Measurements from ENCODE around the gene MBL2.

Gene MBL2

DNA sequence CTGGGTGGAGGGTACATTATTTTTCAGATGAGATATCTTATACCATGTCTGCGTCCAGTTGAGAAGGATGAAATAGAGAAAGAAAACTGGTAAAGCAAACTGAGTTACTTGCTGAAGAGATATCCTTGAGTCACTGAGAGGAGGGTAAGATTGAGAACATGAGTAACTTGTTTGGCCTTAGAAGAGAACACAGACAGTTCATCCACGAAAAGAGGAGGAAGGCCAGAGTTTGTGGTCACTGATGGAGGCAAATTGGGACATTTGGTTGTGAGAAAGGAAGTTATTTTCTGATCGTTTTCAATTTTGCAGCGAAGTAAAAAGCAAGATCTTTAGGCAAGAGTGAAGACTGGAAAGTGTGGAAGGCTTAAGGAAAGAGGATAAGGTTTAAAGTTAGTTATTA lies 15.6 kb downstream of the MBL2 start:
- Histone ChIP-seq H3K9me3 (ENCODE audit: control insufficient read depth, low read length) (no peaks in the 10 kb centered on the region), H3K36me3 (ENCODE audit: control insufficient read depth, insufficient read depth, low read length) (no peaks in the 10 kb centered on the region), H3K27me3 (ENCODE audit: control insufficient read depth, insufficient read depth, low read length, poor library complexity, severe bottlenecking) (no peaks in the 10 kb centered on the region), H3K4me3 (ENCODE audit: insufficient read depth, low read depth, low read length) (no peak overlapping the region), H3K27ac (ENCODE audit: insufficient read depth, low read depth, low read length, poor library complexity, severe bottlenecking) (no peak overlapping the region), H3K4me1 (ENCODE audit: control insufficient read depth, insufficient read depth, low read length) (no peaks in the 10 kb centered on the region)
- 90 to 94% methylated on average over 4 of the region's 4 CpGs for WGBS, 2 experiments

DNA sequence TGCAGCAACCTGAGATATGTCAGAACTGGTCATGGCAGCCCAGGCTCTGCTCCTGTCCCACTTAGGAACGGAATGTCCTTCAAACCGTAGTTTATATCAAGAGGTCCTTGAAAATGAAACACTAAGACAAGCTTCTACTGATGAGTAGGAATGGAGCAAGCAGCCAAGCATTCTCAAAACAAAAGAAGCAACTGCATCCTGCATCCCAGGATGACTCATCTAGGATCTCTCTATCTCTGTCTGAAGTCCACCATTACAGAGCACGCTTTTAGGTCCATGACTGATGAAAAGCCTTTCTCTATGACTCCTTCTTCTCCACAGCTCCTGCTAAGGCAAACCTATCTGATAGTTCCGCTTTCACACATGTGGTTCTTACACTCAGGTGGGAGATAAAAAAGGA lies 16.3 kb downstream of the MBL2 start:
- 92 to 94% methylated on average over 3 to 4 of the region's 4 CpGs for WGBS, 2 experiments
- H3K4me3 ChIP-seq (ENCODE audit: insufficient read depth, low read depth, low read length) = no peak overlapping the region
- no peaks in the 10 kb centered on the region for H3K27me3 ChIP-seq (ENCODE audit: control insufficient read depth, insufficient read depth, low read length, poor library complexity, severe bottlenecking)
- no peaks in the 10 kb centered on the region for H3K4me1 ChIP-seq (ENCODE audit: control insufficient read depth, insufficient read depth, low read length)
- H3K36me3 ChIP-seq (ENCODE audit: control insufficient read depth, insufficient read depth, low read length) = no peaks in the 10 kb centered on the region
- H3K9me3 ChIP-seq (ENCODE audit: control insufficient read depth, low read length) = no peaks in the 10 kb centered on the region
- H3K27ac ChIP-seq (ENCODE audit: insufficient read depth, low read depth, low read length, poor library complexity, severe bottlenecking) = no peak overlapping the region

DNA sequence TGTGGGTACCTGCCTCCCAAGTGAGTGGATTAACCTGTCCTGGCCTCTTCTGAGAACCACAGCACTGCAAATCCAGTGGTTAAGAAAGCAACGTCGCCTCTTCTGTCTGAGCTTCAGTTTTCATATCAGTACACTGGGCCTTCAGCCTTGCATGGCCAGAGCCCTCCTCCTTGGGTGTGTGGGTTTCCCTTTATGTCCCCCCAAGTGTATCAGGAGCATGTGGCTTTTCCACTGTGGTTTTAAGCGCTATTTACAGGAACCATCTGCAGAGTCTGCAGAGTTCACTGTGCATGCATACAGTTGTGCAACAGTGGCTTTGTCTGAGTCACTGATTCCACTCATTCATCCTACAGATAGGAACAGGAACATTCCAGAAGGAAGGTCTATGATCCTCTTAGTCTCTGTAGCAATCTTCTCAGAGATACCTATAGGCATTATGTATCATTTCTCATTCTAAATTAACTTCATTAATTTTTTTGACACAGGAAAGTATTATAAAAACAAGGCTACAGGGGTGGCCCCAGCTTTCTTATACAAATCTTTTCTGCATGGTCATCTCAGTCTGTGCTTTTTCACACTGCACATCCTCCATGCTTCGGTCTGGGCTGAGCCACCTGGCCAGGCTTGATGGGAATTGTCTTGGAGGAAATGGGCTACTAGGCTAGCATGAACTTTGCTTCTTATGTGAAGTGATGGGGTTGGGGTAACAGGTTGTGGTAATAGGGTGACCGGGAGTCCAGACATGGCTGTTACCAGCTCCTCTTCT lies 17.1 kb downstream of the MBL2 start:
- Histone ChIP-seq H3K4me3 (ENCODE audit: insufficient read depth, low read depth, low read length) (no peak overlapping the region), H3K27ac (ENCODE audit: insufficient read depth, low read depth, low read length, poor library complexity, severe bottlenecking) (no peak overlapping the region), H3K27me3 (ENCODE audit: control insufficient read depth, insufficient read depth, low read length, poor library complexity, severe bottlenecking) (no peaks in the 10 kb centered on the region), H3K4me1 (ENCODE audit: control insufficient read depth, insufficient read depth, low read length) (no peaks in the 10 kb centered on the region), H3K36me3 (ENCODE audit: control insufficient read depth, insufficient read depth, low read length) (no peaks in the 10 kb centered on the region), H3K9me3 (ENCODE audit: control insufficient read depth, low read length) (no peaks in the 10 kb centered on the region)
- WGBS, 2 experiments = 96% methylated on average over 4 to 5 of the region's 5 CpGs

DNA sequence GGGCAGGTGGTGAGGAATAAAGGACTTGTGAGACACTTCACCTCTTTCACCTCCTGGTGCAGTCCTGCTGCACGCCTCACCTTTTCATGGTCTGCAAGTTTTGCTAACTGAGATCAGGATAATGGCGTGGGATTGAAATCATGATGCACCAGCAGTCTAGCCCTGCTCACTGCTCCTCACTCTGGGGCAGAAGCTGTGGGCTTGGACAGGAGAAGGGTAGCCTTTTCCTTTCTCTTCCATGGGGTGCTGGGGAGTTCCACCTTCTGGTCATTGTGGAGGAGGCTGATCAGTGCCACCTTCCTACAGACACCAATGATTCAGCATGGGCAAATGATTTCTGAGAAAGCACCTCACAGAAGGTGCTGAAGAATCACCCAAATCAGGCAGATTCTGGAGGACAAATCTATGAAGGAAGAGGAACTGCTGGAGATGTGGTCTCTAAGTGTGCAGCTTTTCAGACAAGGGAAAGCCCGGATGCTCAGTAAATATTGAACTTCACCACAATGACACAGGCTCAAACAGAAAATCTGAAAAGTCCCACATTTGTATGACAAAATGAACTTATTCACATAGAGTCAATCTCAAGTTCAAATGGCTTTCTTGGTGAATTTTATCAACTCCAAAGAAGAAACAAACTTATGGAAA lies 19.7 kb downstream of the MBL2 start:
- no peaks in the 10 kb centered on the region for H3K27me3 ChIP-seq (ENCODE audit: control insufficient read depth, insufficient read depth, low read length, poor library complexity, severe bottlenecking)
- no peaks in the 10 kb centered on the region for H3K9me3 ChIP-seq (ENCODE audit: control insufficient read depth, low read length)
- 93% methylated on average over 3 of the region's 3 CpGs for WGBS, 2 experiments

GRCh38 chr10:52752261-52752660 lies 20.3 kb downstream of the MBL2 start:
- Histone ChIP-seq H3K4me3 (ENCODE audit: insufficient read depth, low read depth, low read length) (no peak overlapping the region), H3K27ac (ENCODE audit: insufficient read depth, low read depth, low read length, poor library complexity, severe bottlenecking) (no peak overlapping the region), H3K9me3 (ENCODE audit: control insufficient read depth, low read length) (no peaks in the 10 kb centered on the region), H3K27me3 (ENCODE audit: control insufficient read depth, insufficient read depth, low read length, poor library complexity, severe bottlenecking) (no peaks in the 10 kb centered on the region), H3K4me1 (ENCODE audit: control insufficient read depth, insufficient read depth, low read length) (no peaks in the 10 kb centered on the region), H3K36me3 (ENCODE audit: control insufficient read depth, insufficient read depth, low read length) (no peaks in the 10 kb centered on the region)
- 85 to 93% methylated on average over 1 of the region's 1 CpG for WGBS, 2 experiments

More for the DNA sequence above, 19.7 kb downstream of the MBL2 start:
- no peaks in the 10 kb centered on the region for H3K4me1 ChIP-seq (ENCODE audit: control insufficient read depth, insufficient read depth, low read length)
- no peak overlapping the region for H3K4me3 ChIP-seq (ENCODE audit: insufficient read depth, low read depth, low read length)
- no peak overlapping the region for H3K27ac ChIP-seq (ENCODE audit: insufficient read depth, low read depth, low read length, poor library complexity, severe bottlenecking)
- H3K36me3 ChIP-seq (ENCODE audit: control insufficient read depth, insufficient read depth, low read length) = no peaks in the 10 kb centered on the region

GRCh38 chr10:52751337-52751736 lies 21.2 kb downstream of the MBL2 start:
- Histone ChIP-seq H3K27ac (ENCODE audit: insufficient read depth, low read depth, low read length, poor library complexity, severe bottlenecking) (no peak overlapping the region), H3K4me1 (ENCODE audit: control insufficient read depth, insufficient read depth, low read length) (no peaks in the 10 kb centered on the region), H3K27me3 (ENCODE audit: control insufficient read depth, insufficient read depth, low read length, poor library complexity, severe bottlenecking) (no peaks in the 10 kb centered on the region), H3K4me3 (ENCODE audit: insufficient read depth, low read depth, low read length) (no peak overlapping the region), H3K36me3 (ENCODE audit: control insufficient read depth, insufficient read depth, low read length) (no peaks in the 10 kb centered on the region), H3K9me3 (ENCODE audit: control insufficient read depth, low read length) (no peaks in the 10 kb centered on the region)
- 95% methylated on average over 2 of the region's 2 CpGs for WGBS, 2 experiments

GRCh38 chr10:52750629-52751028 lies 22.0 kb downstream of the MBL2 start:
- Histone ChIP-seq H3K4me1 (ENCODE audit: control insufficient read depth, insufficient read depth, low read length) (no peaks in the 10 kb centered on the region), H3K27ac (ENCODE audit: insufficient read depth, low read depth, low read length, poor library complexity, severe bottlenecking) (no peak overlapping the region), H3K4me3 (ENCODE audit: insufficient read depth, low read depth, low read length) (no peak overlapping the region), H3K36me3 (ENCODE audit: control insufficient read depth, insufficient read depth, low read length) (no peaks in the 10 kb centered on the region), H3K9me3 (ENCODE audit: control insufficient read depth, low read length) (no peaks in the 10 kb centered on the region), H3K27me3 (ENCODE audit: control insufficient read depth, insufficient read depth, low read length, poor library complexity, severe bottlenecking) (no peaks in the 10 kb centered on the region)
- 92 to 94% methylated on average over 1 of the region's 1 CpG for WGBS, 2 experiments

DNA sequence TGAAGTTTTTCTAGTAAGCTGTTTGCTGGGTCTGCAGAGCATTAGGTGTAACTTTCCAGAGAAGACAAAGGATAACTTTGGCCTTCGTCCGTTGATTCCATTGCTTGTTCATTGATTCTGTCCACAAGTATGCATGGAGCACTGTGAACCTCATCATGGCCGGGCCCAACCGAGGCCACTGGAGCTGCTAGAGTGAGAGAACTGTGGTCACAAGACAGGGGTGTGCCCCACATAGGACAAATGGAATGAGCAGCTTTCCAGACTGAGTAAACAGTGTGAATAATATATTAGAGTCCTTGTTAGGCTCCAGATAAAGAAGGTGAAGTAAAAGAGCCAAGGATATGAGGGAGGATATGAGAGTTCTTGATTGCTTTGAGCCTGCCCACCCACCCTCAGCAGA lies 24.9 kb downstream of the MBL2 start:
- Histone ChIP-seq H3K27ac (ENCODE audit: insufficient read depth, low read depth, low read length, poor library complexity, severe bottlenecking) (no peak overlapping the region), H3K4me1 (ENCODE audit: control insufficient read depth, insufficient read depth, low read length) (no peaks in the 10 kb centered on the region), H3K9me3 (ENCODE audit: control insufficient read depth, low read length) (no peaks in the 10 kb centered on the region), H3K4me3 (ENCODE audit: insufficient read depth, low read depth, low read length) (no peak overlapping the region), H3K27me3 (ENCODE audit: control insufficient read depth, insufficient read depth, low read length, poor library complexity, severe bottlenecking) (no peaks in the 10 kb centered on the region), H3K36me3 (ENCODE audit: control insufficient read depth, insufficient read depth, low read length) (no peaks in the 10 kb centered on the region)
- WGBS, 2 experiments = 93% methylated on average over 4 of the region's 4 CpGs

GRCh38 chr10:52746169-52746568 lies 26.4 kb downstream of the MBL2 start:
- Histone ChIP-seq H3K27me3 (ENCODE audit: control insufficient read depth, insufficient read depth, low read length, poor library complexity, severe bottlenecking) (no peaks in the 10 kb centered on the region), H3K36me3 (ENCODE audit: control insufficient read depth, insufficient read depth, low read length) (no peaks in the 10 kb centered on the region), H3K9me3 (ENCODE audit: control insufficient read depth, low read length) (no peaks in the 10 kb centered on the region), H3K4me1 (ENCODE audit: control insufficient read depth, insufficient read depth, low read length) (no peaks in the 10 kb centered on the region), H3K27ac (ENCODE audit: insufficient read depth, low read depth, low read length, poor library complexity, severe bottlenecking) (no peak overlapping the region), H3K4me3 (ENCODE audit: insufficient read depth, low read depth, low read length) (no peak overlapping the region)
- 92 to 97% methylated on average over 5 of the region's 5 CpGs for WGBS, 2 experiments

DNA sequence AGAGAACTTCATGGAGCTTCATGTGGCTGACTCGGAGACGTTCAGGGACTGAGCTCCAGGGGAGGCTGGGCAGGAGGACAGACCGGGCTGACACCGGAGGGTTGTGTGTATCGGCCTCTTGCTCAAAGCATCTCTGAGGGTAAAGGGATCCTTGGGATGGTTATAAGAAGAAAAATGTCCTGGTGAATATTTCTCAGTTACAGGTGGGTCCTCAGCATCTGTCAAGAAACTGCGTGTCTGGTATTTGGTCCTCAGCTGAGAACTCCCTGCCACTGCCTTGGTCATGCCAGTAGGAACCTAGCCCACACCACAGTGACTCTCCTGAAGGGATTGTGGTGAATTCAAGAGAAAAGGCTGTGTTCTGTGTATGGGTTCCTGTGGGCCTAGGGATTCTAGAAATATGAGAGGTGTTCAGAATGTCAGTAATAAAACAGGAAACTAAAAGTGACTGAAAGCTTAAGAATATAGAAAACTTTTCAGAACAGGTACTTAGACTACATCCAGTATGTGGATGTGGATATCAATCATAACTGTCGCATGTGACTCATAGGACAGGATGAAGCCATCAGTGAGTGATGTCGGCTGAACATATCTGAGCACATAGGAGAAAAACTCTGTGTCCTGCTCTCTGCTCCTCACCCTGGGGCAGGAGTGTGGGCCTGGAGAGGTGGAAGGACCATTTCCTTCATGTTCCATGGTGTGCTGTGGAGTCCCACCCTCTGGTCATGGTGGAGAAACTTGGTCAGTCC lies 28.4 kb downstream of the MBL2 start:
- Histone ChIP-seq H3K4me1 (ENCODE audit: control insufficient read depth, insufficient read depth, low read length) (no peaks in the 10 kb centered on the region), H3K9me3 (ENCODE audit: control insufficient read depth, low read length) (no peaks in the 10 kb centered on the region), H3K27me3 (ENCODE audit: control insufficient read depth, insufficient read depth, low read length, poor library complexity, severe bottlenecking) (no peaks in the 10 kb centered on the region), H3K4me3 (ENCODE audit: insufficient read depth, low read depth, low read length) (no peak overlapping the region), H3K27ac (ENCODE audit: insufficient read depth, low read depth, low read length, poor library complexity, severe bottlenecking) (no peak overlapping the region), H3K36me3 (ENCODE audit: control insufficient read depth, insufficient read depth, low read length) (no peaks in the 10 kb centered on the region)
- WGBS, 2 experiments = 78 to 83% methylated on average over 8 of the region's 8 CpGs
